Skin epidermis (tissue), 12 donors: ENCODE measurements around the gene FNDC10.

Source experiments
- H3K27ac ChIP-seq, 21 experiments: fragments of 200-600 bp; sonication (generic) in 11 of 21; one replicate each; pipeline ENCODE4 v1.5.0; 2020; ENCODE audit warnings: mild to moderate bottlenecking in 3 of 21, inconsistent platforms in 2 of 21, moderate library complexity in 2 of 21
- H3K4me3 ChIP-seq, 7 experiments: fragments of 200-600 bp; sonication (generic) in 2 of 7; one replicate each; pipeline ENCODE4 v1.5.0; 2020; ENCODE audit warnings: inconsistent platforms in 2 of 7, mild to moderate bottlenecking in 2 of 7, moderate library complexity in 1 of 7

FNDC10 gene

DNA sequence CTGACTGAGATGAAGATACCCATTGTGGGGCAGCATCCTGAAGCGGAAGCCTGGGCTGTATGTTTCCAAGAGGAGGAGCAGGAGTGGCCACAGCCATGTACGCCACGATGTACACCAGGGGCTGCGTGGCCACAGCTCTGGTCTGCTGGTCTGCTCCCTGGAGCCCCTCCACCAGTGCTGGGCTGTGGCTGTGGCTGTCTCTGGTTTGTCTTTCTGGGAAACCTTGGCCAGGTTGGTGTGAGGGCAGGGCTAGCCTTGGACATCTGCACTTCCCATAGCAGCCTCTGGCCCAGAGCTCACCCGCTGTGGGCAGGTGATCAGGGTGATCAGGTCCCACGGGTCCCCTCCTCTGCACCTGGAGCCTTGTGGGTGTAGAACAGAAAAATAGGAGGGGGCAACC lies 18.0 kb upstream of the FNDC10 start:
- Histone ChIP-seq H3K4me3 (no peak overlapping the region), H3K27ac (no peak overlapping the region)

DNA sequence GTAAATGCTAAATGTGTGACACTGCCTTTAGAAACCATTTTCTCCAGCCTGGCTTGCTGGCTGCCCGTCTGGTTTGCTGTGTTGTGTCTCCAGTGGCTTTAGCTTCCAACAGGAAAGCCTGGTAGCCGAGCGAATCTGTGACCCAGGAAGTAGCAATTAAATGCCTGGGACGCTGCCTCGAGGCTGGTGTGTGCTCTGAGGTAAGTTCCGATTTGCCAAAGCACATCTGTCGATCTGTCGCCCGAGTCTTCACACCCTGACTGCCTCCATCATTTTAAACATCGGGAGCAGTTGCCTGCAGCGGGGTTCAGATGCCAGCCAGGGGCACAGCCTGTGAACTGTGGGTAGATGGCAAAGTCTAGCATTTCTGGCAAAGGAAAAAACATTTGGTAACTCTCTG lies 17.6 kb upstream of the FNDC10 start:
- H3K27ac ChIP-seq = no peak overlapping the region

DNA sequence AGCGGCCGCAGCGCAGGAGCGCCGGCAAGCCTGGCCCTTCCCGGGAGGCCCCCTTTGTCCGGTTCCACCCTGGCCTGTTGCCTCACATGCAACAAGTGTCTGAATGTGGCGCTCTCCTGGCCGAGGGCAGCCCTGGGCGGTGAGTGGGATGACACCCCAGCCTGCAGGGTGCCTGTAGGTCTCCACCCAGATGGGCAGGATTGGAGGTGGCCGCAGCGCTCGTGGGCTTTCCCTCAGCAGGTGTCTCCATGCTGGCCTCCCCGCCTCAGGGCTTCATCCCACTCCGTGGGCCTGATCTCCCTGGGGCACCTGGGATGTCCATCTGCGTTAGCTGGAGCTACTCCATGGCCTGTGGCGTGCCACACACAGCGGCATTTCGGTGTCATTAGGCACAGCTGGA lies 16.9 kb upstream of the FNDC10 start:
- Histone ChIP-seq H3K27ac (peak overlapping the region in 10 of 21 experiments; percentile 97 to 100 (median 99)), H3K4me3 (peak overlapping the region; percentile 83 to 97 (median 95))

More for the DNA sequence above, 17.6 kb upstream of the FNDC10 start:
- H3K4me3 ChIP-seq = no peak overlapping the region

DNA sequence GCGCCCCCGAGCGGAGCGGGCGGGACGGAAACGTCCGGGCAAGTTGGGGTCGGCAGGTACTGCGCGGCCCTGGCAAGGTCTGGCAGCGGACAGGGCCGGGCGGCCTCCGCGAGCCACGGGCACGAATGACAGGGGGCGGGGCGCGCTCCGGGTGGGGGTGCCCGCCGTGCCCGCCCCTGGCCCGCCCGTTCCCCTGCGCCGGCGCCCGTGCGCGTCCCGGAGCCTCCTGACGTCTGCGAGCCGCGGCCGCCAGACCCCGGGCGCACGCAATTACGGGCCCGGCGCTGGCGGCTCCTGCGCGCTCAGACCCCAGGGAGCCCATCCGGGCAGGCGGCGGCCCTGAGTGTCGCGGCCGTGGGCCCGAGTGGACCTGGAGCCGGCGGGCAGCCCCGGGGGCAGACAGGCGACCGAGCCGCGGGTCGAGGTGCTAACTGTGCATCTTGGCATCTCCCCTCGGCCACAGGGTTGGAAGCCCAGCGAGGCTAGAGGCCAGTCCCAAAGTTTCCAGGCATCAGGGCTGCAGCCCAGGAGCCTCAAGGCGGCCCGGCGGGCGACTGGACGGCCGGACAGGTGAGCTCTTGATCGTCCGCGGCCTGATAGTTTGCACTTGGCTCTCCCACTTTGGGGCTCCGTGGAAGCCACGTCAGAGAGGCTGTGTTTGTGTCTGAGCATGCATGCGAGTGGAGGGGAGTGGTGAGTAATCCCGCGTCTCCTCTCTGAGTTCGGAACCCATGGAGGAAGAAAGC lies 16.3 kb upstream of the FNDC10 start:
- H3K4me3 ChIP-seq = peak overlapping the region; percentile 83 to 97 (median 95)
- peak overlapping the region; percentile 96 to 100 (median 99) for H3K27ac ChIP-seq

DNA sequence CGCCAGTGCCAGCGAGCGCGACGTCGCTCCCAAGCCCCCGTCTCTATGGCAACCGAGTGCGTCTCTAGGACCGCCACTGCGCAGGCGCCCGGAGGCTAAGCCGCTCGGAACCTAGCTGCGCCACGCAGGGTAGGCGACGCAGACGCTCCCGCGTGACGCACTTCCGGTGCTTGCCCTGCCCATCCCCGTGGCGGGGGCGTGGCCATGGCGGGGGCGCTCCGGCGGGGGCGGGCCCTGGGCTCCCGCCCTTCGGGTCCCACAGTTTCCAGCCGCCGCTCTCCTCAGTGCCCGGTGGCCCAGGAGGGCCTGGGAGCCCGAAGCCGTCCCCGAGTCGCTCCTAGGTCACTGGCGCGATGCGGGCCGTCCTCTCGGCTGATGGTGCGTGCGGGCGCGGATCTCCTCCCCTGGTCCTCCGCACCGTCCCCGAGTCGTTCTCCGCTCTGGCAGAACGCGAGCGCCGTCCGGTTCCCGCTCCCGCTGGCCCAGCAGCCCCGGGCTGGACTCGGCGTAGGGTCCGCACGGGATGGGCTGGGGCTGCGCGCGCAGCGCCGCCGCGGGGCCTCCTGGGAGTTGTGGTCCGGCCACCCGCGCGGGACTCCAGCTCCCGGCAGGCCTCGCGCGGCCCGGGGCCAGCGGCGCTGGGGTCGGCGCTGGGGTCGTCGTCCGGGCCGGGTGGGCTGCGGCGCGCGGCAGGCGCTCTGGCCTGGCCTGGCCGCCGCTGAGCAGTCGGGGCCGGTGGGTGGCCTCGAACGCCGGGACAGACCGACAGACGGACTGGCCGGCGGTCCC lies 15.5 kb upstream of the FNDC10 start, which contains the start of gene MIB2:
TSS of gene MIB2 (plus strand) at position 245 of the 789 bp plus-strand sequence. CDS start 7,953 bp downstream, outside the sequence.
- Histone ChIP-seq H3K4me3 (peak within 1 kb of the TSS; percentile 83 to 97 (median 95)), H3K27ac (peak within 1 kb of the TSS; percentile 96 to 100 (median 99))

DNA sequence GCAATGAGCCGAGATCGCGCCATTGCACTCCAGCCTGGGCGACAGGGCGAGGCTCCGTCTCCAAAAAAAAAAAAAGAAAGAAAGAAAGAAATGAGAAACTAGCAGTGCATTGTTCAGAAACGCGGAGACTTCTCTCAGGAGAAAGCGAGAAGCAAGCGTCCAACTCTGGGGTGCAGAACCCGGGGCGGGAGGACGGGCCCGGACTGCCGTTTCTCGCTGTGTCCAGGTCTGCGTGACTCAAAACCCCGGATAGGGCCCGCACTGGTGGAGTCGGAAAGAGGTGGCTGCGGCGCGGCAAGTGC lies 15.0 kb upstream of the FNDC10 start:
- peak overlapping the region; percentile 83 to 97 (median 95) for H3K4me3 ChIP-seq
- peak overlapping the region in 20 of 21 experiments; percentile 96 to 100 (median 99) for H3K27ac ChIP-seq

DNA sequence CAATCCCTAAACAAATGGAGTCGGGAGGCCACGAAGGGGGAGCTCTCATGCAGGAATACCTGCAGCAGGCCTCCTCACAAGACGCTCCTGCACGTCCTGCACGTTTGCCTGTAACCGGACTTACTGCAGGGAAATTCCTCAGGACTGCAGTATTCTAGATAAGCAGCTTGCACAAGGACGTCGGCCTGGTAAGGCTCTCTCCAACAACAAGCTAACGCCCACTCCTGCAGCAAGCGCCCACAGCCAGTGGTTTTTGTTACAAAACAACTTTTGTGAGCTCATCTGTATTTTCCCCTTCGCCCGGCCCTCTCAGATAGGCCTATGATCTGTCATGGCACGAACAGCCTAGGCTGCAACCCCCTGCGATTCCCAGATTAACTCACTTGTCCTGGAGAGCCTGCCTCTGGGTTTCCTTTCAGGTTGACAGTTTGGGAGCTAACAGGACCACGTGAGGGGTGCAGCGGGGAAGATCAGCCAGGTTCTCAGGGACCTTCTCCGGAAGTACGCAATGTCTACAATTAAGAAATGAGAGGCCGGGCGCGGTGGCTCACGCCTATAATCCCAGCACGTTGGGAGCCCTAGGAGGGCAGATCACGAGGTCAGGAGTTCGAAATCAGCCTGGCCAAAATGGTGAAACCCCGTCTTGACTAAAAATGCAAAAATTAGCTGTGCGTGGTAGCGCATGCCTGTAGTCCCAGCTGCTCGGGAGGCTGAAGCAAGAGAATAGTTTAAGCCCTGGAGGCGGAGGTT lies 14.4 kb upstream of the FNDC10 start:
- H3K4me3 ChIP-seq = peak overlapping the region; percentile 83 to 97 (median 95)
- H3K27ac ChIP-seq = peak overlapping the region in 20 of 21 experiments; percentile 96 to 100 (median 99)

DNA sequence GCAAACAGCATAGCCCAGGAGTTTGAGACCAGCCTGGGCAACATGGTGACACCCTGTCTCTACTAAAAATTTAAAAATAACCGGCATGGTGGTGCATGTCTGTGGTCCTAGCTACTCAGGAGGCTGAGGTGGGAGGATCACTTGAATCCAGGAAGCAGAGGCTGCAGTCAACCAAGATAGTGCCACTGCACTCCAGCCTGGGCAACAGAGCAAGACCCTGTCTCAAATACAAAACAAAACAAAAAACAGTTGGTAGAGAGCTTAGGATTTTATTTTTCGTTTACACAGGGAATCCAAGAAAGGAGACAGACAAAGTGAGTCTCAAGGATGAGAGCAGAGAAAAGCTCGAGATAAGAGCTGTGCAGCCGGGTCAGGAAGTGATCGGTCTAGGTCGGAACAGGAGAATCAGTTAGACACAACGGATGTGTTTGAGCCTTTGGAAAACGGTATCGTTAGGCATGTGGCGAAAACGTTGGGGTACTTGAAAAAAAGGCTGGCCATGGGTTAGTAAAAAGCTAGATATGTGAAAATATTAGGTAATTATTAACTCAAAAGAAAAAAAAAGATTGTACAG lies 13.7 kb upstream of the FNDC10 start:
- H3K27ac ChIP-seq = peak overlapping the region in 11 of 21 experiments; percentile 11 to 100 (median 99)
- peak overlapping the region in 3 of 7 experiments; percentile 92 to 97 (median 95) for H3K4me3 ChIP-seq

DNA sequence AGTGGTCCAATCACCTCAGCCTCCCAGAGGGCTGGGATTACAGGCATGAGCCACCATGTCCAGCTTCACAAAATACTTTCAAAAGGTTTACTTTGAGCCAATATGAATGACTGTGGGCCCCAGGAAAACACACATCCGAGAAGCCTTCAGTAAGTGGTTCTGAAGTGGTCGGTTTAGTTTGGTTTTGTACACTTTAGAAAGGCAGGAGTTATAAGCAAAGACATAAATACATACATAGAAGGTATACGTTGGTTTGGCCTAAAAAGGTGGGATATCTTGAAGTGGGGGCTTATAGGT lies 12.1 kb upstream of the FNDC10 start:
- no peak overlapping the region for H3K4me3 ChIP-seq
- peak overlapping the region in 3 of 21 experiments; percentile 0 to 37 (median 8) for H3K27ac ChIP-seq

DNA sequence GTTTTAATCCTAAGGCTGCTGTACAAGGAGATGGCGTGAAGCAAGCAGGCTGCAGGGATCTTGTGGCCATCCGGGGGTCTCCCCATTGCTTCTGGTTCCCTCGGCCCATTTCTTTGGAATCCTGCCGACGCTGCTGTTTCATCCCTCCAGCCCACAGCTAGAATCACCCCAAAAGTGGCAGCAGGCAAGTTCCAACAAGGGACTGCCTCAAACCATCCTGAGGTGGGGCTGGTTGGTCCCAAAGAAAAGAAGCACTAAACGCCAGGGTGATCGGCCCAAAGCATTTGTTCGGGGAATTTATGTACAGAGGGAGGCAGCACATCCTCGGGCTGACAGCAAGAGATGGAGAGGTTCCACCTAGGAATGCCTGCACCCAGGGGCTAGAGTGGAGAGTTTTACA lies 10.9 kb upstream of the FNDC10 start:
- Histone ChIP-seq H3K4me3 (no peak overlapping the region), H3K27ac (peak overlapping the region in 4 of 21 experiments; percentile 6 to 39 (median 19))

DNA sequence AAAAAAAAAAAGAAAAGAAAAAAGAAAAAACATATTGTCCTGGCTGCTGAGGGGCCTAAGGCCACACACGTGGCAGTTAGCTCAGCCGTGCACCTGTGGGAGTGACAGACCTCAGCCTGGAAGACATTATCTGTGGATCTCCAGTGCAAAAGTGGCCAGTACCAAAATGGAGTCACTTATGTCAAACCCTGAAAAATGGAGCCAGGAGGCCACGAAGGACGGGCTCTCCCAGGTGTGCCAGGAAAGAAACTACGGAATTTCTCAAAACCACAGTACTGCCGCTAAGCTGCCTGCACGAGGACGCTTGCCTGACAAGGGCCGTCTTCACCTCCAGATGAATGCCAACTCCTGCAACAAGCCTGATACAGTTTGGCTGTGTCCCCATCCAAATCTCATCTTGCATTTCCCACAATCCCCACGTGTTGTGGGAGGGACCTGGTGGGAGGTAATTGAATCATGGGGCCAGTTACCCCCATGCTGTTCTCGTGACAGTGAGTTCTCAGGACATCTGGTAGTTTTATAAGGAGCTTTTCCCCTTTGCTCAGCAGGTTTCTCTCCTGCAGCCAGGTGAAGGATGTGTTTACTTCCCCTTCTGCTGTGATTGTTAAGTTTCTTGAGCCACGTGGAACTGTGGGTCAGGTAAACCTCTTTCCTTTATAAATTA lies 10.0 kb upstream of the FNDC10 start:
- Histone ChIP-seq H3K27ac (no peak overlapping the region), H3K4me3 (no peak overlapping the region)

DNA sequence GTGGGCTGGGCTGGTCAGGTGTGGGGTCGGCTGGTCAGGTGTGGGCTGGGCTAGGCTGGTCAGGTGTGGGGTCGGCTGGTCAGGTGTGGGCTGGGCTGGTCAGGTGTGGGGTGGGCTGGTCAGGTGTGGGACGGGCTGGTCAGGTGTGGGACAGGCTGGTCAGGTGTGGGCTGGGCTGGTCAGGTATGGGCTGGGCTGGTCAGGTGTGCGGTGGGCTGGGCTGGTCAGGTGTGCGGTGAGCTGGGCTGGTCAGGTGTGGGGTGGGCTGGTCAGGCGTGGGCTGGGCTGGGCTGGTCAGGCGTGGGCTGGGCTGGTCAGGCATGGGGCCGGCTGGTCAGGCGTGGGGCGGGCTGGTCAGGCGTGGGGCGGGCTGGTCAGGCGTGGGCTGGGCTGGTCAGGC lies 6.3 kb upstream of the FNDC10 start:
- Histone ChIP-seq H3K27ac (no peak overlapping the region), H3K4me3 (no peak overlapping the region)

DNA sequence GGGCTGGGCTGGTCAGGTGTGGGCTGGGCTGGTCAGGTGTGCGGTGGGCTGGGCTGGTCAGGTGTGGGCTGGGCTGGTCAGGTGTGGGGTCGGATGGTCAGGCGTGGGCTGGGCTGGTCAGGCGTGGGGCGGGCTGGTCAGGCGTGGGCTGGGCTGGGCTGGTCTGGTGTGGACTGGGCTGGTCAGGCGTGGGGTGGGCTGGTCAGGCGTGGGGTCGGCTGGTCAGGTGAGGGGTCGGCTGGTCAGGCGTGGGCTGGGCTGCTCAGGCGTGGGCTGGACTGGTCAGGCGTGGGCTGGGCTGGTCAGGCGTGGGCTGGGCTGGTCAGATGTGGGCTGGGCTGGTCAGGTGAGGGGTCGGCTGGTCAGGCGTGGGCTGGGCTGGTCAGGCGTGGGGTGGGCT lies 5.8 kb upstream of the FNDC10 start:
- Histone ChIP-seq H3K4me3 (no peak overlapping the region), H3K27ac (no peak overlapping the region)

DNA sequence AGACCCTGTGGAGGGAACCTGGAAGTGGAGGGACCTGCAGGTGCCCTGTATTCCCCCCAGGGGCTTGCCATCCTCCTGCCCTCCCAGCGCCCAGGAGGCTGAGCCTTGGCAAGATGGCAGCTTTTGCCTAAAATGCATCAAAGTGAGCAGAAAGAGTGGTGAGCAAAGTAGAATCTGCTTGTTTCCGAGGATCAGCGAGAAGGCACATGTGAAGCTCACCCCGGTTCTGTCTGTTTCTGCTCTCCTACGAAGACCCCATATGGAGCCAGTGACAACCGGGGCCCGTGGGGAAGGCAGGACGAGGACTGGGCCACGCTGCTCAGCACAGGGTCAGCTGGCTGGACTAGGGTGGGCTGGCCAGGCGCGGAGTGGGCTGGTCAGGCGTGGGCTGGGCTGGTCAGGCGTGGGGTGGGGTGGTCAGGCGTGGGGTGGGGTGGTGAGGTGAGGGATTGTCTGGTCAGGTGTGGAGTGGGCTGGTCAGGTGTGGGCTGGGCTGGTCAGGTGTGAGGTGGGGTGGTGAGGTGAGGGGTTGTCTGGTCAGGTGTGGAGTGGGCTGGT lies 5.2 kb upstream of the FNDC10 start:
- Histone ChIP-seq H3K4me3 (no peak overlapping the region), H3K27ac (no peak overlapping the region)

DNA sequence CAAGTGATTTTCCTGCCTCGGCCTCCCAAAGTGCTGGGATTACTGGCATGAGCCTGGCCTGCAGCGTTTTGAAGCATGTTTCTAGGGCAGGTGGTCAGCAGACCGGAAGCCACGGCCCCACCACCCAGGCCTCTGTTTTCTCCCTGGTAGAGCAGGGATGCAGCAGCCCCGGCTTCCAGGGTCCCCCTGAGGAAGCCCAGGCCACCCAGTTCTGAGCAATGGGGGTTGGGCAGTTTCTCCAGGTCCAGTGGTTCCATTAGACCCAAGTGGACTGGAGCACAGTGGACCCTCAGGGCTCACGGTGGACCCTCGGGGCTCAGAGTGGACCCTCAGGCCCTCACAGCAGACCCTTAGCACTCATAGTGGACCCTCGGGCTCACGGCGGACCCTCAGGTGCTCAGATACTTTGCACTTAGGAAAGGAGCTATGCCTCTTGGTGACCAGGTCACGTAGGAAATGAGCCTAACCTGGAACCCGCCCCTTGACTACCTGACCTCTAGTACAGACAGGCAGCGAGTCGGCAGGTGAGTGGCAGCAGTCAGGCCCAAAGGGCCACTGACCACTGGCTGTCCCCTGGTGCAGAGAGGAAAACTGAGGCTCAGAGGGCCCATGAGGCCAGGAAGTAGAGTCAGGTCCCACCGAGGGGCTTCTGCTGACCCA lies 4.6 kb upstream of the FNDC10 start:
- Histone ChIP-seq H3K27ac (no peak overlapping the region), H3K4me3 (no peak overlapping the region)

DNA sequence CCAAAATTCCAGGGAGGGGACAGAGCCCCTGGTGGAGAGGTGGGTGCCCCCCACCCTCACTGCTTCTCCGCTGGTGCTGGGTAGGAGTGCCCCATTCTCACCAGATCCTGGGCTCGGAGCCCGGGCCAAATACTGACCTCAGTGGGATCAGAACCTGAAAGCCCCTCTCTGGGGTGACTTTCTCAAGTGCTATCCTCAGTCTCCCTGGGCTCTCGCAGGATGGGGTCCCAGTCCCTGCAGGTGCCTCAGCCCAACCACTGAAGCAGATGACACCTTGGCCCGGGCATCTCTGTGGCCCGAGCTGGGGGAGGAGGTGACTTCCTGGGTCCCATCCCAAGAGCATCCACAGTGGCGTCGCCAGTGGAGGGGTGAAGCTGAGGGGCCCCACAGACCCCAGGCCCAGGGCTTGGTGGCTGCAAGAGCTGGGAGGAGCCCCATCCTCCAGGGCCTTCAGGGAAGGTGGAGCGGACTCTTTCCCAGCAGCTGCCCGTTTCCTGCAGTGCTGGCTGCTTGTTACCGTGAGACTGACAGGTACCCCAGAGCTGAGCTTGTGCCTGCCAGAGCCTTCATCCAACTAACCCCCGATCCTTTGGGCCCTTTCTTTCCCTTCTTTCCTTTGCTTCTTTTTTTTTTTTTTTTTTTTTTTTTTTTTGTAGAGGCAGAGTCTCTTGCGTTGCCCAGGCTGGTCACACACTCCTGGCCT lies 3.9 kb upstream of the FNDC10 start:
- Histone ChIP-seq H3K27ac (no peak overlapping the region), H3K4me3 (no peak overlapping the region)

DNA sequence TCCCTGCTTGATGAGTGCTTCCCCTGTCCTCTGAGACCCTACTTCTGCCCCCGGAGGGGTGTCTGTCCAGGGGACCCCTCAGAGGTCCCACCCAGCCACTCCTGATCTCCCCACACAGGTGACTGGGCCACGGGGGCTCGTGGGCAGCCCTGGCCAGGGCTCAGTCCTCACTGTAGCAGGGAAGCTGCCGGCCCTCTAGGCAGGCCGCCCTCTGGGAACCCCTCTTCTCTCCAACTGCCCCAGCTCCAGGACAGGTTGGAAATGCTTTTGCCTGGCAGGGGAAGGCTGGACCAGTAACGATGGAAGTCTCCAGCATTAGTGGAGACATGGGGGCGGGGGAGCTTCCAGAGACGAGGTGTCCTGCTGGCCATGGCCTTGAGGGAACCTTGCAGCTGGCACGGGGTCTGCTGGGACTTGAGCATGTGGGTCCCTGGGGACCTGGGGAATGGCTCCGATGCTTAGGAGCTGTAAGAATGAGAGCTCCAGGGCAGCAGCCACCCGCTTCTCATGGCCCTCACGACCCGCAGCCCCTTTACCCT lies 3.1 kb upstream of the FNDC10 start:
- no peak overlapping the region for H3K4me3 ChIP-seq
- H3K27ac ChIP-seq = no peak overlapping the region
